GM18909 (cell line): ENCODE results near the gene SLC22A5.

ENCODE experiments used
- ATAC-seq: cut with Tn5 transposase; IDR thresholded peaks from one replicate; pipeline ENCODE4 v1.9.1; 2021; ENCODE audit warnings: mild to moderate bottlenecking; ENCODE audit not compliant: unreplicated experiment, poor library complexity

Gene SLC22A5

DNA sequence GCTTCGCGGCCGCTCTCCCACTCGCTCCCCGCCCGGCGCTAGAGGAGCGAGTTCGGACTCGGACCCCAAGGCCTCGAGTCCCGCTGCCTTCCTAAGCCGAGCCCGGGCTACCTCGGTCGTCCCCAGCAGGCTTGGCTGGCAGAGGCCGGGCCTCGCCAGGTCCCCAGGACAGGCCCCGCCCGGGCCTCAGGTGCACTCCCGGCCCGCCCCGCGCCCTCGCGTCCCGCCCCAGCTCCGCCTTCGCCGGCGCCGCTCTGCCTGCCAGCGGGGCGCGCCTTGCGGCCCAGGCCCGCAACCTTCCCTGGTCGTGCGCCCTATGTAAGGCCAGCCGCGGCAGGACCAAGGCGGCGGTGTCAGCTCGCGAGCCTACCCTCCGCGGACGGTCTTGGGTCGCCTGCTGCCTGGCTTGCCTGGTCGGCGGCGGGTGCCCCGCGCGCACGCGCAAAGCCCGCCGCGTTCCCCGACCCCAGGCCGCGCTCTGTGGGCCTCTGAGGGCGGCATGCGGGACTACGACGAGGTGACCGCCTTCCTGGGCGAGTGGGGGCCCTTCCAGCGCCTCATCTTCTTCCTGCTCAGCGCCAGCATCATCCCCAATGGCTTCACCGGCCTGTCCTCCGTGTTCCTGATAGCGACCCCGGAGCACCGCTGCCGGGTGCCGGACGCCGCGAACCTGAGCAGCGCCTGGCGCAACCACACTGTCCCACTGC, at the start of gene SLC22A5:
Gene SLC22A5 (plus strand): TSS at position 237 of the 707 bp plus-strand sequence. CDS start 263 bp downstream, at position 500.
- peak; percentile 88 for ATAC-seq

DNA sequence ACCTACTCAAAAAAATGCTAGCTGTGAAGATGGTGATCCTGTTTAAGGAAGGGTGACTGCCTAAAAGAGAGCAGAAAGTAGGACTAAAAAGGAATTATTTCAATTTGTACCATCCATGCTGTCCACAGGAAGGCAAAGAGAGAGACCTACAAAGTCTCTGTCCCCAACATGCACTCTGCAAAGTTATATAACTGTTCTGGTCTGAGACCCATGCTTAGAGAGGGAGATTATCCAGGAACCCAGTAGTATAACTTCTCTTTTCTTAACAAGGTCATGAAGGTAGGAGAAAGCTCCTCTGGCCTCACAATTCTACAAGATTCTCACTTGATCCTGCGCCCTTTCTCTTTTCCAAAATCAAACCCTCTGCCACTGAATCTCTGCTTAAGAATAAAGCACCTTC, 49.5 kb upstream of the SLC22A5 start:
- no peak for ATAC-seq

DNA sequence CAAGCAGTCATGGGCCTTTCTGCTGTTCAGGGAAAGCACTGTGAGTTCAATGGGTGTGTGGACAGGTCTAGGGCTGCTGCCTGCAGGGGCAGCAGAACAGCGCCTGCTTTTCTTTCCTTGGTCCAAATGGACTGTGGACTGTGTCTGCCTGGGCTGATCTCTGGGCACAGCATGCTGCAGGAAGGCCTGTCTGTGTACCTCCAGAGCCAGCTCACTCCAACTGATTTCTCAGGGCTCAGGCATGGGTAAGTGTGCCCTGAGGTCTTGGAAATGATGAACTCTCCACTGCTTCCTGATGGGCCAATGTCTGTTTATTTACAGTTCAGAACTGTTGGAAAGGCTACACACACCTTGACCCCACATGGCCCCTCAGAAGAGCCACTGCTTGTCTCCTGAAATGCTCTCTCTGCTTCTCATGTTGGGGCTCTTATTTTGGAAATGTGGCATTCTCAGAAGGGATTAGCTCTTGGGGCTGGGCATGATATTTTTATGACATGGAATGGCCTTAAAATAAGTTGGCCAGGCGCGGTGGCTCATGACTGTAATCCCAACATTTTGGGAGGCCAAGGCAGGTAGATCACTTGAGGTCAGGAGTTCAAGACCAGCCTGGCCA, 48.3 kb upstream of the SLC22A5 start:
- ATAC-seq = no peak

DNA sequence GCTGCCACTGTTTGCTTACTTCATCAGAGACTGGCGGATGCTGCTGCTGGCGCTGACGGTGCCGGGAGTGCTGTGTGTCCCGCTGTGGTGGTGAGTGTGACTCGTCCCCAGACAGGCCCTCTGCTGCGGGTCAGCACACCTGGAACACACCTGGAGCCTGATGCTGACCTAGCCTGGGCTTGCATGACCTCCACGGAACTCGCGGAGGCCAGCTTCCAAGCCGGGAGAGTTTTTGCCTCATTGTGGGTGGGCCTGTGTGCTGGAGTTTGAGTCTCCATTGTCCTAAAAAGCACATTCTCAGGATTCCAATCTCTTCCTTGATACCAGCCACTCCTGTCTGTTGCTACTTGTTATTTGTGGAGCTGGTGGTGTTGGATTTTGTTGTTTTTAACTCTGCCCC, 47.2 kb upstream of the SLC22A5 start:
- ATAC-seq = no peak

DNA sequence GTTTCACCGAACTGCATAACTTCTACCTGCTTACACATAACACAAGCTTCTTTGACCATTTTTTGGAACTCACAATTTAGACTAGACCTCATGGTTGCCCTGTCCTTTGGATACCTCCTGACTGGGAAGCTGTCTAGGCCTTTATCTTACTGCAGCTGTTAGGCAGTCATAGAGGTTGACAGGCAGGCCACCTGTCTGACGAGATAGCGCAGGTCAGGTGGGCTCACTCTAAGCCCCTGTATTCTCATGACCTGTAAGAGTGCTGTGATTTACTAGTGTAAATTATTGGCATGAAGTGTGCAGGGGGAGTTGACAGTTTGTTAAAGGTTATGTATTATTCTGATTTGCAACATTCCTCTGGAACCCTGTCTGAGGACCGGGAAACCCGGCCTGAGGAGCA, 46.3 kb upstream of the SLC22A5 start:
- ATAC-seq = no peak

DNA sequence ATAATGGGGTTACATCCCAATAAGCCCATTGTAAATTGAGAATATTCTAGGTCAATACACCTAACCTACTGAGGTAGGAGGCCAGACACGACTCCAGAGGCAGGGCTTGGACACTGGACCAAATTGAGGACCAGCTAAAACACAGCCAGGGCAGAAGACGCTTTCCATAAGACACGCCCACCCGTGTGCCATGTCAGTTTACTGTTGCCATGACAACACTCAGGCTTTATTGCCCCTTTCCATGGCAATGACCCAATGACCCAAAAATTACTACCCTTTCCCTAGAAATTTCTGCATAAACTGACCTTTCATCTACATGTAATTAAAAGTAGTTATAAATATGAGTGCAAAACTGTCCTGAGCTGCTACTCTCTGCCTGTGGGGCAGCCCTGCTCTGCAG, 43.8 kb upstream of the SLC22A5 start:
- ATAC-seq = no peak

DNA sequence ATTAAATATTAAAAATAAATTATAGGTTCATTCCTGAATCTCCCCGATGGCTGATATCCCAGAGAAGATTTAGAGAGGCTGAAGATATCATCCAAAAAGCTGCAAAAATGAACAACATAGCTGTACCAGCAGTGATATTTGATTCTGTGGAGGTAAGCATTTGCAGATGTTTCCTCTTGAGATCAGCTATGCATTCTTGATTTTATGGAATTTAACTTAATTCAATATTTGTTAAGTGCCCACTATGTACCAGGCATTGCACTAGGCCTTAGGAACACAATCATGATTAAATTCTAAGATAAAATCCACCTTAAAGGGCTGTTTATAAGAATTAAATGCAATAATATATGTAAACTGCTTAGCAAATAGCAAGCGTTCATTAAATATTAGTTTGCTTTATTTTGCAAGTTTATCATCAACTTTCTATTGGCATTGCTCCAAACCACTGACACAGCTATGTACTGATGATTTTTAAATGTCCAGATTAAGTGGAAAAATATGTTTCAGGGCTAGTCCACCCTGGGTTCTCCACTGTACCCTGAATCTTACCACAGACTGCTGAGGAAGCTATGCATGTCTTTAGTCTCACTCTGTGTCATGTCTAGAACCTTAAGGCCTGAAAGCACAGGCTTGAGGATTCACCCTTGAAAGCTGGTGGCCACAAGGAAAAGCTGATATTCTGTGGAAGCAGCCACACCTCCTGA, 42.1 kb upstream of the SLC22A5 start:
- ATAC-seq = no peak

DNA sequence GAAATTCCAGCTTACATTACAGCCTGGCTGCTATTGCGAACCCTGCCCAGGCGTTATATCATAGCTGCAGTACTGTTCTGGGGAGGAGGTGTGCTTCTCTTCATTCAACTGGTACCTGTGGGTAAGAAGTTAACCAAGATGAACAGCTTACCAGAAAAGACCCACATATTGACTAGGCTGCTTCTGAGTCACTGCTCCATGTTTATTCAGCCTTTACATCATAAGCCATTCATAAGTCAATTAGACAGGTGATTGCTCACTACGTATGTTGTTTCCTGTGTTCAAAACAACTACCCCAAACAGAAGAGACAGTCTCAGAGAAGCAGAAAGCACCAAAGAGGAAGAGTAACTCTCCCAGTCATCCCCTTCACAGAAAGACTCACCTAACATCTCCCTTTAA, 34.7 kb upstream of the SLC22A5 start:
- no peak for ATAC-seq

DNA sequence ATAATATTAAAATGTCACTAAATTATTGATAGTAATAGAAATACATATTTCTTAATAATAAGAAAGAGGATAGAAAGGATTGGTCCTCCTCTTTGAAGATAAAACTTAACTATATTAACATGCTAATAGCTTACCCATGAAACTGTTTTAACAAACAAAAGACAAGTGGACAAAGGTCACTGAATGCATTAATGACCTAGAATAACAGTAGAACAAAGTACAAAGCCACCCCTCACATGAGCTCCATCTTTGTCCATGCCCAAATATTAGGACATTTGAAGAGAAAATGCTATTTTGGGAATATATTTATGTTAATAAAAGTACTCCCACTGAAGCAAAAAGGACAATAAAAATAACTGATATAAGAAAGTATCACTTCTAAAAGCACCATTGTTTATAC, 34.1 kb upstream of the SLC22A5 start:
- ATAC-seq = no peak

DNA sequence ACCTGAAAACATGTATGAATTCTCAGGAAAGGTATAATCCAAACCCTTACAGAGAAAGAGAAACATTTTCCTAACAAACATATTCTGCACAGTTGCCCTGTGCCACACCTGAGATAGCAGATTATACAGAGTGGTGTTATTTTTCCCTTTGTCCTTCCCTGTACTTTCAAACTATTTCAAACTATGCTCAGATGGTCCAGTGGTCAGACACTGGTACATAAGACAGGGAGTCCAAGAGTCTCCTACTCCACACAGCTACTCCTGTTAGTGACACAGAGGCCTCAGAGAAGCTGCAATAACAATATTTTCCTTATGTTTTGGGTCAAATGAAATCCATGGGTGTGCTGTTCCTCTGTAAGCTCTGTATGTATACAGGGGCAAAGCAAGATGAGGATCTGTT, 30.0 kb upstream of the SLC22A5 start:
- ATAC-seq = no peak

DNA sequence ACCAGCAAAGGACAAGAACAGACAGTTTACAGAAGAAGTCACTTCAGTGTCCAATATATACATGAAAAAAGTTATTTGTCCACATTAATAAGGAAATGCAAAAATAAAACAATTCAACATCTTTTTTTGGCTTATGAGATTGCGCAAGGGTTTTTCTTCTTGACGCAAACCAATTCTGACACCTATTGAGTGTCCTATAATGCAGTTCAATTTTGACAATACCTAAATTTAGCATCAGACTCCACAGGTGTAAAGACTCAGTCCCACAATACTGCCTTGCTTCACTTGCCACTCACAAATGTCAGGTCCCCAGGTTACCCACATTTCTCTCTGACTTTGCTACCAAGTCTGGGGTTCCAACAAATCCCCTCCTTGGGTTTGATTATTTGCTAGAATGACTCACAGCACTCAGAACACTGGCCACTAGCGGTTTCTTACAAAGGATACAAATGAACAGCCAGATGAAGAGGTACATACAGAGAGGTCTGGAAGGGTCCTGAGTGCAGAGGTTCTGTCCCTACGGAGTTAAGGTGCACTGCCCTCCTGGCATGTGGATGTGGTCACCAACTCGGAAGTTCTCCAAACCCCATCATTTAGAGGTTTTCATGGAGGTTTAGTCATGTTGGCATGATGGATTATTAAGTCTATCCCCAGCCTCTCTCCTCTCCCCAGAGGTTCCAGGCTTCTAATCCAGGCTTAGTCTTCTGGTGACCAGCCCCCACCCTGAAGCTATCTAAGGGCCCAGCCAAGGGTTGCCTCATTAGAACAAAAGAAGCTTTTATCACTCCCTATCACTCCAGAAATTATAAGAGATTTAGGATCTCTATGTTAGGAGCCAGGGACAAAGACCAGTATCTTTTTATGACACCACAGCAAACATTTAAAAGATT, 27.0 kb upstream of the SLC22A5 start:
- no peak for ATAC-seq

DNA sequence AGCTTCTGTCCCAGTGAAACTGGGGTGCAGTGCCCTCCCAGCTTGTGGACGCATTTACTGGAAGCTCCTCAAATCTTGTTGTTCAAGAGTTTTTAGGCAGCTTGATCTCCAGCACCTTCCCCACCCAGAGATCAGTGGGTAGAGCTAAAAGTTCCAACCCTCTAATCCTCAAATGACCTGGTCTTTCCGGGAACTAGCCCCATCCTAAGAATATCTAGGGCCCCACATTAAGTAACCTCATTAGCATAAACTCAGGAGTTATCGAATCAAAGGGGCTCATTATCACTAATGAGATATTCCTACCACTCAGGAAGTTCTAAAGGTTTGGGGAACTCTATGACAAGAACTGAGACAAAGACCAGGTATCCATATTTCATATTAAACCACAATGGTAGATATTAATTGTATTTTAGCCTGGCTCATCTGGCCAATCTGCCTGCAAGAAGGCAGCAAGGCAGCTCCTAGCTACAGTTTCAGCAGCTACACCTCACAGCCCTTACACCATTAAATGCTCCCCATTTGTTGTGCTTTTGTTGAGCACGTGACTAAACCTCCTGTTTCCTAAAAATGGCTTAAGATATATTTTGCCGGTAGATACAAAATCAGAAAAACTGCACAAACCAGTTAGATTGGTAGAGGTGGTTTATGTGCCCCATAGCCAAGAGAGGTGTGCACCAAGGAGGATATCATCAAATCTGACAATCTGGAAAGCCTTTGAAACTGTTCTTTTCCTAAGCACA, 24.6 kb upstream of the SLC22A5 start:
- no peak for ATAC-seq

DNA sequence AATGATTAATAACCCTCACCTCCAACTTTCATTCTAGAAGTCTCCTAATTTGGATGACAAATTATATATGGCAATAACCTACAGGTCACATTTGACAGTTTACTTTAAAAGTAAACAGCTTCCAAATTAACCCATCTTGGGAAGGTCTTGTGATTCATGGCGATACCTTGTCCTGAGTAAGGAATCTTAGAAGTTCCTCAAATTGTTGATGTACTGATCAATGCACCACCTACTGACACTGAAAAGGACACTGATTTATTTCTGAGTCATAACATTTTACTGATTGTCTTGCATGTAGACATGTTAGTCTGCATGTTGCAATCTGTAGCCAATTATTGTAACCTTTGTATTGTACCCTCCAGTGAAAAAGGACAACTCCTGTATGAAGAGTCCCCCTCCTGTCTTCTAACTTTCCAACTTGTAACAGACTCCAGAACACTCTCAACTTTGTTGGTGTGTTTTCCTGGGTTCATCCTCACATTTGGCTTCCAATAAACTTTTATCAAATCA, 16.0 kb upstream of the SLC22A5 start:
- no peak for ATAC-seq

DNA sequence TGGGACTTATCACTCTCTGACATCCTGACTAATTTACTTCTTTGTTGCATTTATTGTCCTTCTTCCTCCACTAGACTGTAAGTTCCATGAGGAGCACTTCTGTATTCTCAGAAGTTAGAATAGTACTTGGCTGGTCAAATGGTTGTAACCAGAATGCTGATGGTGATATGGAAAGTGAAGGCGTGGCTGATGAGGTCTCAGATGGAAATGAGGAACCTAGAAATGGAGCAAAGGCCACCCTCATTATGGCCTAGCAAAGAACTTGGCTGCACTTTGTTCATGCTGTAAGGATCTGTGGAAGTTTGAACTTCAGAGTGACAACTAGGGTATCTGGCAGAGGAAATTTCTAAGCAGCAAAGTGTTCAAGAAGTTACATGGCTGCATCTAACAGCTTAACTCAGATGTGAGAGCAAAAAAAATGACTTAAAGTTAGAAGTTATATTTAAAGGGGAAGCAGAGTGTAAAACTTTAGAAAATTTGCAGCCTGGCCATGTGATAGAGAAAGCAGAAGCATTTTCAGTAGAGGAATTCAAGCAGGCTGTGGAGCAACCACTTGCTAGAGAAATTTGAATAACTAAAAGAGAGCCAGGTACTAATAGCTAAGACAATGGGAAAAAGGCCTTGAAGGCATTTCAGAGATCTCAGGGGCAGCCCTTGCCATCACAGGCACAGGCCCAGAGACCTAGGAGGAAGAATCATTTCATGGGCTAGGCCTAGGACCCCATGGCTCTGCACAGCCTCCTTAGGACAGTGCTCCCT, 14.9 kb upstream of the SLC22A5 start:
- ATAC-seq = no peak

DNA sequence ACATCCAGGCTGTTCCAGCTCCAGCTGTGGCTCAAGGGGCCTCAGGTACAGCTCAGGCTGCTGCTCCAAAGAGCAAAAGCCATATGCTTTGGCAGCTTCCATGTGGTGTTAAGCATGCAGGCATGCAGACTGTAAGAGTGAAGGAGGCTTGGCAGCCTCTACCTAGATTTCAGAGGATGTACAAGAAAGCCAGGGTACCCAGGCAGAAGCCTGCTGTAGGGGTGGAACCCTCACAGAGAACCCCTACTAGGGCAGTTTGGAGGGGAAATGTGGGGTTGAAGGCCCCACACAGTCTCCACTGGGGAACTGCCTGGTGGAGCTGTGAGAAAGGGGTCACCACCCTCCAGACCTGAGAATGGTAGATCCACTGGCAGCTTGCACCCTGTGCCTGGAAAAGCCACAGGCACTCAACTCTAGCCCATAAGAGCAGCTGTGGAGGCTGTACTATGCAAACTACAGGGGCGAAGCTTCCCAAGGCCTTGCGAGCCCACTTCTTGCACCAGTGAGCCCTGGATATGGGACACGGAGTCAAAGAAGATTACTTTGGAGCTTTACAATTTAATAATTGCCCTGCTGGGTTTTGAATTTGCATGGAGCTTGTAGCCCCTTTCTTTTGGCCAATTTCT, 14.3 kb upstream of the SLC22A5 start:
- ATAC-seq = no peak

DNA sequence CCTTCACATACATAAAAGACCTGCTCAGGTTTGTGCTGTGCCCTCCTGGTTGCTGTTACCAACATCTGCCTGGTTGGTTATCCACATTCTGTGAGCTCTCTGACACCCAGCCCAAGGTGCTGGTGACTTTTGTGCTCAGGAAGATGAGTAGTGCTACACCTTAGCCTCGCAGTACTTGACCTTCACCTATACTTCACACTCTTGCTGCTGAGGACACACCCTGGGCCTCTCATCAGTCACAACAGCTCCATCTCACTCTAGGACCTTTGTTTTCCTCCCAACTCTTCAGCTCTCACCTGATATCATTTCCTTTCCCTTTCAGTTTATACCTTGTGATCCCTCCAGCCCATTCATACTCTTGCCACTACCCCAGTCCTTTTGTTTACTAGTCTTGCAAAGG, 10.7 kb upstream of the SLC22A5 start:
- no peak for ATAC-seq

DNA sequence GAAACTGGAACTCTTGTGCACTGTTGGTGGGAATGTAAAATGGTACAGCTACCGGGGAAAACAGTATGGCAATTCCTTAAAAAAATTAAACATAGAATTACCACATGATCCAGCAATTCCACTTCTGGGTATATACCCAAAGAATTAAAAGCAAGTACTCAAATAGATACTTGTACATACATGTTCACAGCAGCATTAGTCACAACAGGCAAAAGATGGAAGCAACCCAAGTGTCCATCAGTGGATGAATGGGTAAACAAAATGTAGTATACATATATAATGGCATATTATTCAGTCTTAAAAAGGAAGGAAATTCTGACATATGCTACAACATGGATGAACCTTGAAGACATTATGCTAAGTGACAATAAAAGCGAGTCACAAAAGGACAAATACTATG, 7.4 kb upstream of the SLC22A5 start:
- ATAC-seq = no peak

DNA sequence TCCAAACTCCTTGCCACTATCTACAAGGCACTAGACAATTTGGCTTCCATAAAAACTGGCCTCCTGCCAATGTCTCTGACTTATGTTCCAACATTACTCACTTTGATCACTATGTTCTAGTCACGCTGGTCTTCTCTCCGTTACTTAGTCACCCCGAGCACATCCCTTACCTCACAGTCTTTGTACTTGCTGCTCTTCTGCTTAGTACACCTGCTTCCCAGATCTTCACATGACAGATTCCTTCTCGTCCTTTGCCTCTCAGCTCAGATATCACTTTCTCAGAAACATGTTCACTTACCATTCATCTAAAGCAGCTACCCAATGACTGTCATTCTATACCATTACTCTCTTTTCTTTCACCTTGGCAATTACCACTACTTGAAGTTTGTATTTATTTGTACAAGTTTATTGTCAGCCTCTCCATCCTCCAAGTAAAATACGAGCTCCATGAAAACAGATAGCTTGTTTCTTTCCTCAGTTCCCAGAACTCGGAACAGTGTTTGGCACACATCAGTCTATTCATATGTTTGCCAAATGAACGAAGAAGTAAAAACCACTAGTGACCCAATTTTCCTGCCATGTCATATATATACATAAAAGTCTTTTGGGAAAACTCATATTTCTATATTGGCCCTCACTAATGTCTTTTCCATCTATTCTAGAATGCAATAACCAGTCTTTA, 5.9 kb upstream of the SLC22A5 start:
- ATAC-seq = no peak
